ENCODE data around the gene STXBP5.

DNA sequence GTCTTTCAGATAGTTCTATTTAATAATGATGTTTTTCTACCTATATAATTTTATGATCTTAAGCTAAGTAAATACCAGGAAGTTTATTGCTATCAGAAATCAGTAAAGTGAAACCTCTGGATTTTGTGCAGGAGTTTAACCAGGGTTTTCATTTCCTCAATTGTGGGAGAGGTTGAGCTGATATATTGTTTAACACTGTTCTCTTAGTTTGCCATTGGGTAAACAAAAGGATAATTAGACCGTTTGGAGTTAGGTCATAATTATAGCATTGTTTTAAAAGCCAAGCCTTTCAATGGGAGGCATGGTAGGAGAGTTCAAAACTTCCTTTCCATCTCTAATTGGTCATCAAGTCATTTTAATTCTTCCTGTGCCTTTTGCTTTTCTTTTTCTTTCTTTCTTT is 58.7 kb downstream of the STXBP5 start:
- TF ChIP-seq, protein P1, sequence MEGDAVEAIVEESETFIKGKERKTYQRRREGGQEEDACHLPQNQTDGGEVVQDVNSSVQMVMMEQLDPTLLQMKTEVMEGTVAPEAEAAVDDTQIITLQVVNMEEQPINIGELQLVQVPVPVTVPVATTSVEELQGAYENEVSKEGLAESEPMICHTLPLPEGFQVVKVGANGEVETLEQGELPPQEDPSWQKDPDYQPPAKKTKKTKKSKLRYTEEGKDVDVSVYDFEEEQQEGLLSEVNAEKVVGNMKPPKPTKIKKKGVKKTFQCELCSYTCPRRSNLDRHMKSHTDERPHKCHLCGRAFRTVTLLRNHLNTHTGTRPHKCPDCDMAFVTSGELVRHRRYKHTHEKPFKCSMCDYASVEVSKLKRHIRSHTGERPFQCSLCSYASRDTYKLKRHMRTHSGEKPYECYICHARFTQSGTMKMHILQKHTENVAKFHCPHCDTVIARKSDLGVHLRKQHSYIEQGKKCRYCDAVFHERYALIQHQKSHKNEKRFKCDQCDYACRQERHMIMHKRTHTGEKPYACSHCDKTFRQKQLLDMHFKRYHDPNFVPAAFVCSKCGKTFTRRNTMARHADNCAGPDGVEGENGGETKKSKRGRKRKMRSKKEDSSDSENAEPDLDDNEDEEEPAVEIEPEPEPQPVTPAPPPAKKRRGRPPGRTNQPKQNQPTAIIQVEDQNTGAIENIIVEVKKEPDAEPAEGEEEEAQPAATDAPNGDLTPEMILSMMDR (IDR thresholded peaks at IDR 0.05; ENCODE audit: low read depth, low read length, missing input control), result no peak
- no peak for TF ChIP-seq RAD21 (IDR thresholded peaks at IDR 0.05)

All from liver (tissue), 3 donors.